Activated T-cell treated with anti-CD3 and anti-CD28 coated beads for 48 hours (primary cell): ENCODE data around the gene PAQR4.

Experiments
- DNase-seq: peaks from one replicate; pipeline ENCODE4 v3.0.0-alpha.2; 2020; ENCODE audit warnings: low read depth

The PAQR4 gene

GRCh38 chr16:2946649-2947048 lies 22.5 kb upstream of the PAQR4 start:
- no peak for DNase-seq

- no peak for DNase-seq
Measured at GRCh38 chr16:2948807-2949704, 20.1 kb upstream of the PAQR4 start.

- no peak for DNase-seq
Measured at GRCh38 chr16:2949705-2950352, 19.3 kb upstream of the PAQR4 start.

GRCh38 chr16:2950353-2950724 lies 18.8 kb upstream of the PAQR4 start:
- no peak for DNase-seq

GRCh38 chr16:2950773-2951172 lies 18.4 kb upstream of the PAQR4 start:
- DNase-seq, result no peak

GRCh38 chr16:2952679-2953078 lies 16.5 kb upstream of the PAQR4 start:
- no peak for DNase-seq

- DNase-seq, result no peak
Measured at GRCh38 chr16:2953706-2954627, 15.2 kb upstream of the PAQR4 start.

GRCh38 chr16:2954656-2955381 lies 14.3 kb upstream of the PAQR4 start:
- no peak for DNase-seq

GRCh38 chr16:2955438-2955778 lies 13.7 kb upstream of the PAQR4 start:
- no peak for DNase-seq

- no peak for DNase-seq
Measured at GRCh38 chr16:2955779-2956578, 13.2 kb upstream of the PAQR4 start.

GRCh38 chr16:2956579-2956956 lies 12.6 kb upstream of the PAQR4 start:
- DNase-seq, result no peak

GRCh38 chr16:2959206-2959605 lies 9.9 kb upstream of the PAQR4 start:
- no peak for DNase-seq

- DNase-seq, result no peak
Measured at GRCh38 chr16:2960183-2961010, 8.8 kb upstream of the PAQR4 start.

- DNase-seq, result no peak
Measured at GRCh38 chr16:2962334-2963073, 6.6 kb upstream of the PAQR4 start.

GRCh38 chr16:2963074-2963722 lies 6.0 kb upstream of the PAQR4 start:
- DNase-seq, result no peak

GRCh38 chr16:2963723-2964474 lies 5.2 kb upstream of the PAQR4 start, which contains the start of gene KREMEN2:
KREMEN2 (plus strand) TSS chr16:2964275; CDS start chr16:2964521, 246 bp downstream.
- DNase-seq, result no peak

- DNase-seq, result peak; percentile 71
Measured at GRCh38 chr16:2964475-2965336, 4.4 kb upstream of the PAQR4 start.
